ENCODE results near the gene ZNF506. TPM values are rescaled to one million over a fixed set of nuclear protein-coding genes. Genes with fewer than 3 reads are reported as not detected.
"Not testable (repeated sequence)": the region's sequence is repeated elsewhere in the genome, so short reads cannot be mapped to it uniquely, and the experiment has no call there.

Gene ZNF506
- total RNA-seq, 1 experiment from 2014 or later: 0.42 TPM

DNA sequence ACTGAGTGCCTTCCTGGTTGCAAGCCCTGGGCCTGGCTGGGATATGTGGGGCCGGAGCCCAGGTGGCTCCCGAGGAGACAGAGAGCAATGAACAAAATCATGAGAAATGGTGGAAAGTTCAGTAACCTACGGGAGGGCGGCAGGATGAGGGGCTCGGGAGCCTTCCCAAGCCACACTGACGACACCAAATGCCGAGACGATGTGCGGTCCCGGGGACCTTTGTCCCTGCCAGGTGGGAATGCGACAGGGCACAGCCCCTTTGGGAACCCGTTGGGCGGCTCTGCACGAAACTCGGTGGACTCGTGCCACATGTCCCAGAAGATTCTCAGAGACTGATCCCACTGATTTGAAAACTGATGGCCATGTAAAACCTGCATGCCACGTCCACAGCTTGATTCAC is 76.9 kb downstream of the ZNF506 start:
- no peaks in the 10 kb centered on the region for H4K20me1 ChIP-seq (ENCODE audit: insufficient read depth)
- H3K27ac ChIP-seq (ENCODE audit: low read depth, low read length): no peak overlapping the region
- CTCF ChIA-PET: no interaction called here
- no peaks in the 10 kb centered on the region for H3K9me2 ChIP-seq (ENCODE audit: insufficient read depth)
- H3K27me3 ChIP-seq (ENCODE audit: insufficient read depth, low read length): no peaks in the 10 kb centered on the region
- no peaks in the 10 kb centered on the region for H3K9me3 ChIP-seq (ENCODE audit: control insufficient read depth in 1 of 2, insufficient read depth in 1 of 2, low read depth in 1 of 2, low read length in 2 of 2)
- H3K4me1 ChIP-seq (ENCODE audit: control insufficient read depth in 1 of 2, insufficient read depth in 2 of 2, low read length in 2 of 2): no peaks in the 10 kb centered on the region
- H2AFZ ChIP-seq (ENCODE audit: low read depth, low read length, poor library complexity, severe bottlenecking): no peak overlapping the region
- BruUV-seq (replicated peaks): no TSS peak
- no peak overlapping the region for H3K4me3 ChIP-seq (replicated peaks in 1 of 2; ENCODE audit: low read depth in 1 of 2, low read length in 2 of 2)
- intact Hi-C loops (cut with micrococcal nuclease): no loop called here
- TF ChIP-seq, protein P1, sequence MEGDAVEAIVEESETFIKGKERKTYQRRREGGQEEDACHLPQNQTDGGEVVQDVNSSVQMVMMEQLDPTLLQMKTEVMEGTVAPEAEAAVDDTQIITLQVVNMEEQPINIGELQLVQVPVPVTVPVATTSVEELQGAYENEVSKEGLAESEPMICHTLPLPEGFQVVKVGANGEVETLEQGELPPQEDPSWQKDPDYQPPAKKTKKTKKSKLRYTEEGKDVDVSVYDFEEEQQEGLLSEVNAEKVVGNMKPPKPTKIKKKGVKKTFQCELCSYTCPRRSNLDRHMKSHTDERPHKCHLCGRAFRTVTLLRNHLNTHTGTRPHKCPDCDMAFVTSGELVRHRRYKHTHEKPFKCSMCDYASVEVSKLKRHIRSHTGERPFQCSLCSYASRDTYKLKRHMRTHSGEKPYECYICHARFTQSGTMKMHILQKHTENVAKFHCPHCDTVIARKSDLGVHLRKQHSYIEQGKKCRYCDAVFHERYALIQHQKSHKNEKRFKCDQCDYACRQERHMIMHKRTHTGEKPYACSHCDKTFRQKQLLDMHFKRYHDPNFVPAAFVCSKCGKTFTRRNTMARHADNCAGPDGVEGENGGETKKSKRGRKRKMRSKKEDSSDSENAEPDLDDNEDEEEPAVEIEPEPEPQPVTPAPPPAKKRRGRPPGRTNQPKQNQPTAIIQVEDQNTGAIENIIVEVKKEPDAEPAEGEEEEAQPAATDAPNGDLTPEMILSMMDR (IDR thresholded peaks at IDR 0.05 in 2 of 3, conservative IDR thresholded peaks at IDR 0.05 in 1 of 3; ENCODE audit: borderline replicate concordance in 1 of 3, insufficient read depth in 1 of 3, low read depth in 2 of 3, low read length in 2 of 3): no peak
- TF ChIP-seq CEBPB (IDR thresholded peaks at IDR 0.05; ENCODE audit: low read depth) (no peak), YY1 (IDR thresholded peaks at IDR 0.05; ENCODE audit: extremely low read depth, insufficient replicate concordance, low read depth, low read length) (no peak), RAD21 (IDR thresholded peaks at IDR 0.05; ENCODE audit: low read depth) (no peak)
- TF ChIP-seq, protein P2, sequence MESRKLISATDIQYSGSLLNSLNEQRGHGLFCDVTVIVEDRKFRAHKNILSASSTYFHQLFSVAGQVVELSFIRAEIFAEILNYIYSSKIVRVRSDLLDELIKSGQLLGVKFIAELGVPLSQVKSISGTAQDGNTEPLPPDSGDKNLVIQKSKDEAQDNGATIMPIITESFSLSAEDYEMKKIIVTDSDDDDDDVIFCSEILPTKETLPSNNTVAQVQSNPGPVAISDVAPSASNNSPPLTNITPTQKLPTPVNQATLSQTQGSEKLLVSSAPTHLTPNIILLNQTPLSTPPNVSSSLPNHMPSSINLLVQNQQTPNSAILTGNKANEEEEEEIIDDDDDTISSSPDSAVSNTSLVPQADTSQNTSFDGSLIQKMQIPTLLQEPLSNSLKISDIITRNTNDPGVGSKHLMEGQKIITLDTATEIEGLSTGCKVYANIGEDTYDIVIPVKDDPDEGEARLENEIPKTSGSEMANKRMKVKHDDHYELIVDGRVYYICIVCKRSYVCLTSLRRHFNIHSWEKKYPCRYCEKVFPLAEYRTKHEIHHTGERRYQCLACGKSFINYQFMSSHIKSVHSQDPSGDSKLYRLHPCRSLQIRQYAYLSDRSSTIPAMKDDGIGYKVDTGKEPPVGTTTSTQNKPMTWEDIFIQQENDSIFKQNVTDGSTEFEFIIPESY (IDR thresholded peaks at IDR 0.05; ENCODE audit: extremely low read depth, insufficient replicate concordance, low read length): no peak
- TF ChIP-seq, protein P3, sequence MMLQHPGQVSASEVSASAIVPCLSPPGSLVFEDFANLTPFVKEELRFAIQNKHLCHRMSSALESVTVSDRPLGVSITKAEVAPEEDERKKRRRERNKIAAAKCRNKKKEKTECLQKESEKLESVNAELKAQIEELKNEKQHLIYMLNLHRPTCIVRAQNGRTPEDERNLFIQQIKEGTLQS (IDR thresholded peaks at IDR 0.05): no peak
- DNase-seq (ENCODE audit: low read depth, low spot score) (no peak), ATAC-seq (no peak)
- POLR2A ChIA-PET: no interaction called here
- no peak overlapping the region for H3K9ac ChIP-seq (ENCODE audit: low read length)
- no peaks in the 10 kb centered on the region for H3K79me2 ChIP-seq (ENCODE audit: insufficient read depth, low read length)
- H3K4me2 ChIP-seq (ENCODE audit: low read length): no peak overlapping the region
- H3K36me3 ChIP-seq (ENCODE audit: control insufficient read depth in 1 of 2, insufficient read depth in 2 of 2, low read length in 2 of 2): no peaks in the 10 kb centered on the region
- RAD21 ChIA-PET (ENCODE audit: low non-redundant PET in 1 of 2, low total read pairs in 2 of 2, uncharacterized antibody in 2 of 2, unreplicated experiment in 2 of 2): no interaction called here

DNA sequence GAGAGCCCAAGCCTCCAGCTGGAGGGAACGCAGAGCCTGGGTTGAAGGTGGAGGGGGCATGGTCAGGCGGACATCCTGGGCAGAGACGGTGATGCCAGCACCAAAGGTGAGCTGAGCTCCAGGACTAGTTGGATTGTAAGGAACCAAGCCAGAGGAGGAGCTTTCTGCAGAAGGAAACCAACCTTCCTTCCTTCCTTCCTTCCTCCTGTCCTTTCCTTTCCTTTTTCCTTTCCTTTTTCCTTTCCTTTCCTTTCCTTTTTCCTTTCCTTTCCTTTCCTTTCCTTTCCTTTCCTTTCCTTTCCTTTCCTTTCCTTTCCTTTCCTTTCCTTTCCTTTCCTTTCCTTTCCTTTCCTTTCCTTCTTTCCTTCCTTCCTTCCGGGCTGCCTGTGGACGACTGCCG is 77.6 kb downstream of the ZNF506 start:
- POLR2A ChIA-PET; RAD21 ChIA-PET (ENCODE audit: low non-redundant PET in 1 of 2, low total read pairs in 2 of 2, uncharacterized antibody in 2 of 2, unreplicated experiment in 2 of 2): not testable (repeated sequence)

More for the DNA sequence above, 77.6 kb downstream of the ZNF506 start:
- H4K20me1 ChIP-seq (ENCODE audit: insufficient read depth); intact Hi-C loops (cut with micrococcal nuclease); H3K79me2 ChIP-seq (ENCODE audit: insufficient read depth, low read length); H3K9ac ChIP-seq (ENCODE audit: low read length); ATAC-seq; H3K27me3 ChIP-seq (ENCODE audit: insufficient read depth, low read length); DNase-seq (ENCODE audit: low read depth, low spot score); H3K27ac ChIP-seq (ENCODE audit: low read depth, low read length); BruUV-seq (replicated peaks); H3K9me2 ChIP-seq (ENCODE audit: insufficient read depth); H3K4me1 ChIP-seq (ENCODE audit: control insufficient read depth in 1 of 2, insufficient read depth in 2 of 2, low read length in 2 of 2); H3K9me3 ChIP-seq (ENCODE audit: control insufficient read depth in 1 of 2, insufficient read depth in 1 of 2, low read depth in 1 of 2, low read length in 2 of 2); H3K36me3 ChIP-seq (ENCODE audit: control insufficient read depth in 1 of 2, insufficient read depth in 2 of 2, low read length in 2 of 2); CTCF ChIA-PET; H3K4me3 ChIP-seq (replicated peaks in 1 of 2; ENCODE audit: low read depth in 1 of 2, low read length in 2 of 2); H2AFZ ChIP-seq (ENCODE audit: low read depth, low read length, poor library complexity, severe bottlenecking); H3K4me2 ChIP-seq (ENCODE audit: low read length): not testable (repeated sequence)
